Measurements from ENCODE around the gene PTPRF.
A peak's percentile ranks its signal among the peaks of the same experiment; 100 is the strongest.

PTPRF gene

DNA sequence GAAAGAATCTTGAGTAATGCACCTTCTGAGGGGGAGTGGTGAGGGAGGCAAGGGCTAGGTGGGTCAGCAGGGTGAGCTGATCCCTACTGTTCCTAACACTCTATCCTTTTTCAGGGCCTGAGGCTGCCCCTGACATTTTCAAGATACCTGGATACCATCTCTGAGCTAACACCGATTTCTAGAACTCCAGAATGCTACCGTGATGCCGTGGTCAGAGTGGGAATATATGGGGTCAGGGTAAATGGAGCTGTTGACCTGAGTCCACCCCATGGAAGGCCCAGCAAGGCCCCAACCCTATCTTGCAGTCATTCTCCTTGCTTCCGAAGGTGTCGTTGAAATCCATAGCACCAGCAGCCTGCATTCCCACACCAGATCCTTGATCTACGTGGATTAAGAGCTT lies 18.0 kb upstream of the PTPRF start:
- no peak for DNase-seq

DNA sequence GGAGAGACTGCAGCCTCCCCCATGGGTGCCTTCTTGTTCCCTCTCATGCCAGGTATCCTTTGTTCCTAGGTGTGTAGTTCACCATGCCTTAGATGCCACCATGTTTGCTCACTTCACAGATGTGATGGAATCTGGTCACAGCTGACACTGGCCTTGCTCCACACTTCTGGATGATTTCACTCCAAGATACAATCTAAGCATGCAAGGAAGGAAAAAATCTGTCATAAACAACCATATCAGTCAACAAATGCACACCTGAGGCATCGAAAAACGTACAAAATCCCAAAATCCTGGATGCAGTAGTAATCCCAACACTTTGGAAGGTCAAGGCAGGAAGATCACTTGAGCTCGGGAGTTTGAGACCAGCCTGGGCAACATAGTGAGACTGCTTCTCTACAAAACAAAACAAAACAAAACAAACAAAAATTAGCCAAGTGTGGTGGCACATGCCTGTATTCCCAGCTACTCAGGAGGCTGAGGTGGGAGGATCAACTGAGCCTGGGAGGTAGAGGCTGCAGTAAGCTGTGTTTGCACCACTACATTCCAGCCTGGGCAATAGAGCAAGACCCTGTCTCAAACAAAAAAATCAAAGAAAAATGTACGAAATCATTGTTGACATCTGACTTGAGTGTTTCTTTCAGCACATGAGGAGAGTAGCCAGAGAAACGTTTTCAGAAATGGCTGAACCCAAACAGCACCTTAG lies 17.1 kb upstream of the PTPRF start:
- no peak for DNase-seq

DNA sequence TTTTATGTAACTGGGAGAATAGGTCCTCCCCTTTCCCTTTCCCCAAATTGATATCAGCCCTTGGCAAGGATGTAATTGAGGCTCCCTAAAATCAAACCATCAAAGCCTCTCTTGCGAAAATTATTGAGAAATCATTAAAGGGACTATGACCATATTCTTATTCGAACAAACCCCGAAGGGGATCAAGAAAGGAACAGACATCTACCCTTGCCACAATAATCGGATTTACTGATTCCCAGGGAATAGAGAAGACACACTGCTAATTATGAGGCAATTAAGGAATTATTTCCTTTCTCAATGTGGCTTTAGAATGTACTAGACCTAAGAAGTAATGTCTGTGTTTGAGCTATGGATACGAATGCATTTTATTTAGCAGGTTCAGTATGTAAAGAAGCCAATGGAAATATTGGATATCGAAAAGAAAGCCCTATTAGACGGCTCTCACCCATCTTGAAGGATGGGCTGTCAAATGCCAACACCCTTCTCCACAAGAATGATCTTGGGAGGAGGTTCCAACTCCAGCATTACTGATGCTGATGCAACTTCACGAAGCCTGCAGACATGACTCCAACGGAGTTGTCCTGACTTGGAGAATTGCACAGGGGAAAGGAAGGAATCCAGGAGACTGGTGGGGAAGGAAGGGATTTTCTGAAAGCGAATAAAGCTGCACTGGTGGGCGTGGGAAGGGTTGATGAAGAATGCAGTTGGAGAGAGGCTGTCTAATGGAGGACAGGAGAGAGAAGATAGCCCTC lies 11.6 kb upstream of the PTPRF start:
- no peak for DNase-seq

DNA sequence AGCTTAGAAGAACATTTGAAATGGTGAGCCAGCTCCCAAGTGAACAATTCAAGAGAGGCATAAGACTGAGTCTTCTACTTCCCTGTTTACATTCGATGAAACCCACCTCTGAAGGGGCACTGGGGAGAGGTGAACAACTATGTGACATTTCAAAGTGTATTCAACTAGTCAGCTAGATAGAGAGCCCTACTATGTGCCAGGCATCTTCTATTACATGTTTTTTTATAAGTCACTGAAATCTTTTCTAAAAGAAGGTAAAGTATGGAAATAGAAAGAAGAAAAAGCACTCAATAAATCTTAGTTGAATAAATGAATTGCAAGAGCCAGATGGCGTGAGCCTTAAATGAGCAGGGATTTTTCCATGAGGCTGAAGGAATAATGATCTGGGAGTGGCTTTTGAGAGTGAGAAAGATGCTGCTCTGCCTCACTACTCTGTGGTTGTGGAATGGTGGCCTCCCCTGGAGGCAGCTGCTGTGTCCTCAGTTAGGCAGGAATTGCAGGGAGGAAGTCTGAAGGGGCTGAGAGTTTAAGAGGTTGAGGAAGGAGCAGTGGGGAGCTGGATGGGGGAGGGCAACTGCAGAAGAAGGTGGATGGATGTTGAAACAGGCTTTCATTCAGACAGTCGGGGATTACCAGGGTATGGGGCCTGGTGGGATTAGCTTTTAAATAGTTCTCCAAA lies 10.4 kb upstream of the PTPRF start:
- DNase-seq, result no peak

DNA sequence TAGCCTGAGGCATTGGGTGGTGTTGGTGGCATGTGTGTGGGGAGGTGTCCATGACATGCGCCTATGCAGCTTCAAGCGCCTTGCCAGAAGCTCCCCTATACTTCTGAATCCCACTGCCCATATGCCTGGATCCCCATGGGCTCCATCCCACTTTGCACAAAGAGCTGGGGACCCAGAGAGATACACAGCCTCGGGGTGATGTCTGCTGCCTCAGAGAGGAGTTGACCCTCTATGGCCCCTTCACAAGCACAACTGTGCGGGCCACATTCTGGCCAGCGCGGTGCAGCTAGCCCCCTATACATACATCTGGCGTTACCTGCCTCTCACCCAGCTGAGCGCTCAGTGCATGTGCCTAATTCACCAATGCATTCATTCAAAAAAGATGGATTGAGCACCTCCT lies 9.6 kb upstream of the PTPRF start:
- no peak for DNase-seq

DNA sequence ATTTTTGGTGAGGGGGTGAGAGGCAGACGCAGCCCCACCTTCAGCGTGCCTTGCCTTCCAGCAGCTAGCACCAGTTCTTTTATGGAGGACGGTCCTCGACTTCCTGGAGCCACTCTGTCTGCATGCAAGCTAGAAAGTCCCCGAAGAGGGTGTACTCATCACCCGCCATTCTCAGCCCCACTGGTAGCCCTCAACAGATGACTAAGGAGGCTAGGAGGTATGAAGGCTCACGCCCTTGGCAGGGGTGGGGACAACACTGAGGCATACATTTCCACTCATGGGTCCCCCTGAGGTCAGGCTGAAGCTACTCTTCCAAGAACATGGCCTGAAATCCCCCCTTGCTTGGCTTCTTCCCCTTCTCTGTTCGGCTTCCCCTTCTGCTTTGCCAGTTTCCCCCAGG lies 8.9 kb upstream of the PTPRF start:
- no peak for DNase-seq

DNA sequence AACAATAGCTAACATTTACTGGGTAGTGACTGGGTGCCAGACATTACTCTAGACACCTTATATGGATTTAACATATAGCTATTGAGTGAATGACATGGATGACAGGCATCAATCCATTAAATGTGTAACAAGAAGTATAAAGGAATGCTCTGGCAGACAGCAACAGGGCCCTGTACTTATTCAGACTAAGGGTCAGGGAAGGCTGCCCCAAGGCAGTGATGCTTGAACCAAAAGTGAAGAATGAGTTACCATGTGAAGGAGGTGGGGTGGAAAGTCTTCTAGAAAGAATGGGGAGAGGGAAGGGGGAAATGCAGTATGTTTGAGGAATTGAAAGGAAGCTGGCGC lies 8.3 kb upstream of the PTPRF start:
- no peak for DNase-seq

DNA sequence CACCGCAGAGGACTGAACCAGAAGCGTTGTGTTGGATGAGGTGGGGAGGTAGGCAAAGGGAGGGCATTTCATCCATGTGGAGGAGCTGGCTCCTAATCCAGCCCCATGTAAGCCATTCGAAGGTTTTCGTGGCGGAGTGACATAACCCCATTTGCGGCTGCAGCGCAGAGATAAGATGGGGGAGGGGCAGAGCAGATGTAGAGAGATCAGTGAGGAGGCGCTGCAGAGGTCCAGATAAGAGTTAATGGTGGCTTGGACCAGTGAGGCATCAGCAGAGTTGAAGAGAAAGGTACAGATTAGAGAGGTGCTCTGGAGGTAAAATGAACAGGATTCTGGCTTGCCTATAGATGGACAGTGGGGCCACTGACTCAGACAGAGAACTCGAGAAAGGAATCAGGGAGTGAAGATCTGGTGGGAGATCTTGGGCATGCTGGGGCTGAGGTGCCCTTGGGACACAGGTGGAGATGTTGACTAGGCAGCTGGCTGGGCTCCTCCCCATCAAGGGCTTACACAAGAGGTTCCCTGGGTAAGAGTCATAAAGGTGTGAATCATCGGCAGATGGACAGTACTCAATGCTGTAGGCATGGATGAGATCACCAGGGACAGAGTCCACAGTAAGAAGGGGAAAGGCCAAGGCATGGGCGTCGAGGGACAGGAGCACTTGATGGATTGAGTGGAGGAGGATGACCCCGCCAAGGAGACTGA lies 7.8 kb upstream of the PTPRF start:
- DNase-seq, result no peak

DNA sequence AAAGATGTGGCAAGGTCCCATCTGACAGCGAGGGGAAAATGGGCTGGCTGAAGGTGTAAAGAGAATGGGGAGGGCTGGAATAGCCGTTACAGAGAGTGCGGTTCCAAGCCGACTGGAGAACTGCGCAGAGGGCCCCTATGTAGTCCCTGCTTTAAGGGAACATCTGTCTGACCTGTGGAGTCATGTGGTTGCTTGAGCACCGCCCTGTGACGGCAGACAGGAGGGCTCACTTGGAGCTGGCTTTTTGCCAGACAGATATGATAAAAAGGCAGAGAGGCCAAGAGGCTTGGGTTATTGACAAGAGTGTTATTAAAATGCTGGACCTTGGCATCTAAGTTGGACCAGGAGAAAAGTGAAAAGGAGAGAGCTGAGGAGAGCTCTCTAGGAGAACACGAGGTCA lies 5.9 kb upstream of the PTPRF start:
- no peak for DNase-seq

DNA sequence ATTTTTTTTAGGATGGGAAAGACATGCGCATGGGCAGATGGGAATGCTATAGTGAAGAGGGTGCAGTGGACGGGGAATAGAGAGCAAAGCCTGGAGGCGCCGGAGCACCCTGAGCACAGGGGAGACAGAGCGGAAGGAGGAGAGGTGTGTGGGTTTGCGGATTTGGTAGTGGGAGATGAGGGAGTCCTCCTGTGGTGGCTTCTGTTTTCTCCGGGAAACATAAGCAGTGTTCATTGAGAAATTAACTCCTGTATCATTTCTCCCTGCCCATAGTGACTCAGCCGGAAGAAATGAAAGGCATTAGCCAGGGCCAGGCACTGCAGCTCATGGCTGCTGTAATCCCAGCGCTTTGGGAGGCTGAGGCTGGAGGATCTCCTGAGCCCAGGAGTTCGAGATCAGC lies 4.7 kb upstream of the PTPRF start:
- DNase-seq, result peak in 1 of 58 donors; percentile 16

DNA sequence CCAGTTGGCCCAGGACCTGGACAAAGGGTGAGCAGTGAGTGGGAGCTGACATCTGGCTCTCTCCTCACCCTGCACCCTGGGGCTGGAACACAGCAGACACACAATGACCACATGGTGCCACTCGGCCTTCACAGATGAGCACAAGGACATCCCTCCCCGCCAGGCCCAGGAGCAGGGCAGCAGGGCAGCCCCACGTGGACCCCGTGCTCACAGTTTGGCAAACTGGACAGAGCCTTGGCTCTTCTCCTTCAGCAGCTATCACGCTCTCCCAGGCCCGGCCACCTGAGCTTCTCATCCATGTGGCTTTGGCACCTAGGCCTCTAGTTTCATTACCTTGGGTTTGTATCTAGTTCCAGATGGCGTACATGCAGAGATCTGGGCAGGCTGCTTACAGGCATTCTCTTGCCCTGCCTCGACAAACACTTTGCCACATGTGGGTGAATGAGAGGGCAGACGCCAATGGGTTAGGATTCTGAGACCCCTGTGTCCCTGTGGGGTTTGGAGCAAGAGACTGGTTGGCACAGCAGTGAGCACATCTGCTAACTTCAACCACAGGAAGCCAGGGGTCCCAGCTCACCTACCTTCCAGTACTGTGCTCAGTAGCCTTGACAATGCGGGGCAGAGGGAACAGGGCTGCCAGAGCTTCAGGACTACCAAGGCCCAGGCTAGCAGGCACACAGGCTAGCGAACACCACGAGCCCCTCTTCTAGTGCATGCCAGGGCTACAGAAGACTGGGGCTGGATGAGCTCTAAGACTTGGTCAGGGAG lies 3.4 kb upstream of the PTPRF start:
- DNase-seq, result no peak

DNA sequence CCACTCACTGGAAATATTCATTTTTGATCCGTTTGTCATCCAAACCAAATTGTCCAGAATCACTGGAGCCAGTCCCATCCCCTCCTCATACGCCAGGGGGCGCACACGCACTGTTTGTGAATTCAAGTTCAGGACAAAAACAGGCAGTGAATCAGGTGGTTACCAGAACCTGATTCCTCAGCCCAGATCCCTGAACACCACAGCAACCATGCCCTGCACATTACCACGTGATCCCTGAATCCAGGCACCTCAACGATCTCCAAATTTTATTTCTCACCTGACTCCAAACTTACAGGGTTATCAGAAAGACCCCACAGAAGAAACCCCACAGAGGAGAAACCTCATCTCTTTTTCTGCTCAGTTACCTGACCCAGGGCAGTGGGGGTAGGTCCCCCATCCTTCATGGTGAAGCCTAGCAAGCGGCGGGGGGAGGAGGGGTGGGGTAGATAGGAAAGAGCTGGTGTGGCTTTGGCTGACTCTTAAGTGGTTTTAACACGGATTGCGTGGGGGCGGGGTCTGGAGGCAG lies 1.4 kb upstream of the PTPRF start:
- peak in 54 of 58 donors; percentile 26 to 88 (median 61) for DNase-seq

DNA sequence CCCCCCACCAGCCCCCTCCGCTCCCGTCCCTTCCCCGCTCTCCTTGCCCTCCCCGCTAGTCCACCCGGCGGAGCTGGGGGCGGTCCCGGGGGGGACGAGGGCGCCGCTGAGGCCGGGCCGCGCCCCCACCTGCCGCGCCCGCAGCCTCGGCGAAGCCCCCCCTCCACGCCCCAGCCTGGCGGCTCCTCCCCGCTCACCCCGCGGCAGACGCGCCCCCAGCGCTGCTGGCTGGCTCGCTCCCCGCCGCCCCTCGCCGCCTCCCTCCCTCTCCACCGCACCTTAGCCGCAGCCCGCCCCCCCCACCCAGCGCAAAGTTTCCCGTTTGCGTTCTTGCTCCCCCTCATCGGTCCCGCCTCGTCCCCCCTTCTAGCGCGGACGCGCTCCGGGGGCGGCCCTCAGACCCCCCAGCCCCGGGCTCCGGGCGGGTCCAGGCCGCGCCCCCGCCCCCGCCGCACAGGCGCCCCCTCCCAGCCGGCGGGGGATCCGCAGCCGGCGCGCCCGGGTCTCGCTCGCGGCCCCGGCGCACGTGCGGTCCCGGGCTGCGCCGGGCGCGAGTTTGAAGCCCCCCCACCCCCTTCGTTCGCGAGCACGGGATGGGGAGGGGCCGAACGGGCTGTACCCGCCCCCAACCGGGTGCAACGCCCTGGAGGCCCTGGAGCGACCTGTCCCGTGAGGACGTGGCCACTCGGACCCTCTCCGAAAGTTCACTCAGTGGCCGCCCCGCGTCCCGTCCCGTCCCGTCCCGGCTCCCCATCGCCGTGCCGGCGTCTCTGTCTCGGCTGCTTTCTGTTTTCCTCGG lies 623 bp downstream of the PTPRF start:
- DNase-seq, result peak in 5 of 58 donors; percentile 20 to 38 (median 27)

DNA sequence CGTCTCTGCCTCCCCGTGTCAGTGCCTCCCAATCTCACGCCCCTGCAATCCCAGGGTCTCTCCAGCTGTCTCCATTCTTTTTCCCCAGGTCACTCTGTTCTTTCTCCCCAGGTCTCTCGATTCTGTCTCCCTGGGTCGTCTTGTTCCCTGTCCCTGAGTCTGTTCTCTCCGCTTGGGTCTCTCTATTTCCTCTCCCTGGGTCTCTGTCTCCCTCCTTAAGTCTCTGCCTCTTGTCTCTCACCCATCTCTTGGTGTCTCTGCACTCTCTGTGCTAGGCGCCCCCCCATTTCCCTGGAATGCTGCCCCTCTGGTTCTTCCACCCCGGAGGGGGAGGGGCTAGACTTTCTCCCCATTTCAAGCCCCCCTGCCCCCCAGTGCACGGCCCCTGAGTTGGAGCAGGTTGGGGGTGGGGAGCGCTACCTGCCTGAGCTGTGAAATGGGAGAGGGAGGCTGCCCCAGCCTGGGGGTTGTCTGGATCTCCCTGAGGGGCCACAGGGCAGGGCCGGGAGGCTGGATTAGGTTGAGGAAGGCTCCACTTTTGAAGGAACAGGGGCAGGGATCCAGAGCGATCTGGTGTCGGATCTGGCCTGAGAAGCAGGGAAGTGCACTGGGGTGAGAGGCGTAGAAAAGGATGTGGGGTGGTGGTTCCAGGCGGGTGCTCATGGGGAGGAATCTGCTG lies 1.4 kb downstream of the PTPRF start:
- DNase-seq, result peak in 1 of 58 donors; percentile 17

DNA sequence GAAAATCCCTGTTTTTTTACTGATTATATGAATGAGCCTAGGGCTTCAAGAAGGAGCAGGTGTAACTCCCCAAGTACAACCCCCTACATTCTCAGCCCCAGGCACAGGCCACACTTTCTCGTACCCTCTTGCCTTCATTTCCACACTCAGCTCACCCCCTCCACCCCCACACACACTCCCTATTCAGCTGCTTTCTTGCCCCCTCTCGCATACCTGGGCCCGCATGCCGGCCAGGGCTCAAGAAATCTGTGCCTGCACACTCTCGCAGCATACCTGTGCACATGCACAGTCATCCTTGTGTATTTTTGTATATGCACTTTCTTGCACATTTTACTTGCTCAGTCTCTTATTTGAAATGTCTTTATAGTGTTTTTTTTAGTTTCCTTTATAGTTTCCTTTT lies 2.0 kb downstream of the PTPRF start:
- DNase-seq, result no peak

DNA sequence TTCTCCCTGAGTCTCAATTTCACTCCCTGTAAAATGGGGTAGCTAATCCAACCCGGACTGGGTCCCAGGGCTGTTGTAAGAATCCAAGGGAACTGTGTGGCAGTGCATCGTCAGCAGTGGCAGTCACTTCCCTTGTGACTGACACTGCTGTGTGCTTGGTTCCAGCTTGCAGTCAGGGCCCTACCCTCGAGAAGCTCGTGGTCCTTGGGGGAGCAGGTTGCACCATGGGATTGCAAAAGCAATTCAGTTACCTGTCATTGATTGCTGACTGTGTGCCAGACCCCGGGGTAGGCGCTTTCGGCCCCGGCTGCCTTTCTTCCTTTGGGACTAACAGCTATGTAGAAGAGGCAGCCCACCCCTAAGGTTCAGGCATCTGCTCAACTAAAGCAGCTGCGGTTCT lies 2.9 kb downstream of the PTPRF start:
- DNase-seq, result no peak

DNA sequence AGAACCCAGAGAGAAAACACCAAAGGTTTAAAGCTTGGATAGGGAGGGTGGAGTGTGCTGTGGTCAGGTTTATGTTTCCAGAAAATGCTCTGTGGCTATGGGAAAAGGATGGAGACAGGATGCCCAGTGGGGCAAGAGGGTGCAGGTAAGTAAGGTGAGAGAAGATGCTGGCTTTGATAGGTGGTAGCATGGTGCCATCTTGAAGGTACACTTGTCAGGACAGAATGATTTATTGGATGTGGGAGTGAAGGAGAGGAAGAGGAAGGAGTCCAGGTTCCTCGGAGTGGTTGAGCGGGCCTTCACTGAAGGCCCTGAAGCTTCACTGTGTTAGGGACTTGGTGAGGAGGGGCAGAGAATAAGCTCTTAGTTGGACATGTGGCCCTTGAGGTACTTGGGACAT lies 3.6 kb downstream of the PTPRF start:
- no peak for DNase-seq

DNA sequence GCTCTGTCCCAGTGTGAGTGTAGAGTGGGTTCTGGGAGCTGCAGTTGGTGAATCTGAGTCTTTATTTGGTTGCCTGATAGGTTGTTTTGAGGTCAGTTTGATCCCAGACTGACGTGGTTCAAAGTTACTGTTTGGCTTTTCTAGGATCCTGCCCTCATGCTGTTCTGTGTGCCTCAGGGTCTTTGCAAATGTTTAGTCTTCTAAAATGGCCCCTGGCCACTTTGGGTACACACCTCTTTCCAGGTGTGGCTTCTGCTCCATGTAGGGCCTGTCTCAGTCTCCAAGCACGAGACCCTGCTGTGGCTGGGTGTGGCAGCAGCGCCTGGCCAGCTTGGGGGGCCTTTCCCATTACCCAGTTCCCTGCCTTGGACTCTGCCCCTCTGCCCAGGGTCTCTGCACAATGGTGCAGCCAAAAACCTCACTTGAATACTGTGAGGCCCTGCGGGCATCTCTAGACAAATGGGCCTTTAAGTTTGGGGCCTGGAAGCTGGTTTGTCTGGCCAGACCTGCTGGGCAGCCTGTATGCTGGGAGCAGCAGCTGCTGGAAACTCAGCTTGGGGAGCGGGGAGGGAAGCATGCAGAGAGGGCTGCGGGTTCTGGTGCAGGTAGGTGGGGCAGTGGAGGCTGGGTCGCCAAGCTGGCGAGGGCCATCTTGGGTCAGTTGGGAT lies 5.6 kb downstream of the PTPRF start:
- no peak for DNase-seq

DNA sequence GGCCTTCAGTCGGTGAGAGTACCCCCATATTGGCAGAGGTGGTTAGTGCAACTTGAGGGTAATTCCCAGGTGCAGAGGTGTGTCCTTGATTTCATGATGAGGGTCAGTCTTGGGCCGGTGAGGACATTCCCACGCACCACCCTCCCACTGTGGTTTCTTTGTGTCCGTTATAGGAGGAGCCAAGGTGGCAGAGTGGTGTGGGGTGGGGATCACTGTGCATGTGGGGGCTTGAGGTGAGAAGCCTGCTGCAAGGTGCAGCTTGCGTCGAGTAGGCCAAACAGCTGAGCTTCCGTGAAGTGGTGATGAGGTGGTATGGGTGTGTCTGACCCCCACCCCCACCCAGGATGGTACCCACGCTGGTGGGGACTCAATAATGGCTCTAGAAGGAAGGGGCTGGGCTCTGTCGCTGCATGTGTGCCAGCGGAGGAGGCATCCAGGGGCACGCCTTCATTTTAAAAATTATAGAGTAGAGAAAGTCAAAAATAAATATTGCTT lies 6.2 kb downstream of the PTPRF start:
- no peak for DNase-seq

All from anterior cingulate cortex (tissue), 58 donors.